ENCODE results near the gene FRMD4A. TPM values are rescaled to one million over a fixed set of nuclear protein-coding genes. Genes with fewer than 3 reads are reported as not detected.
"Not testable (repeated sequence)": the region's sequence is repeated elsewhere in the genome, so short reads cannot be mapped to it uniquely, and the experiment has no call there.

FRMD4A gene
- total RNA-seq, 1 donor from 2014 or later, result 23.0 TPM

DNA sequence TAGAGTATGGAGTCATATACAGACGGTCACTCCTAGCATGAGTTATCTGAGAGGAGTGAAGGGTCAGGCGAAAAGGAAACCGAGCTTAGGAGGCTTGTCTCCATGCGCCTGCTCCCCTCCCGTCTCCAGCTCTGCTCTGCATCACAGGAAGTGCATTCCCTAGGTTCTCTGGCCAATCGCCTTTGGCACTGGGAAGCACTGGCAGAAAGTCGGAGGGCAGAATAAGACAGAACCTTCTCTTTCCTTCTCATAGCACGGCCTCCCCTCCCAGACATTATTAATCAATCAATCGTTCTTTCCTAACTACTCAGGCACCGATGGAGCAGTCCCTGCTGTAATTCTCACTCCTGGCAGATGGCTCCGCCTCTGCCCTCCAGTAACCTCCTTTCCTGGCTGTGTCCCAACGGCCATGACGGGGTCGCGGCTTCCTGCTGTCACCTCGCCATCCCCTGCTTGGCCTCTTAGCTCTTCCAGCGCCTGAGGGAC lies 177.1 kb downstream of the FRMD4A start:
- DNase-seq (ENCODE audit: low read depth), result peak; percentile 21

DNA sequence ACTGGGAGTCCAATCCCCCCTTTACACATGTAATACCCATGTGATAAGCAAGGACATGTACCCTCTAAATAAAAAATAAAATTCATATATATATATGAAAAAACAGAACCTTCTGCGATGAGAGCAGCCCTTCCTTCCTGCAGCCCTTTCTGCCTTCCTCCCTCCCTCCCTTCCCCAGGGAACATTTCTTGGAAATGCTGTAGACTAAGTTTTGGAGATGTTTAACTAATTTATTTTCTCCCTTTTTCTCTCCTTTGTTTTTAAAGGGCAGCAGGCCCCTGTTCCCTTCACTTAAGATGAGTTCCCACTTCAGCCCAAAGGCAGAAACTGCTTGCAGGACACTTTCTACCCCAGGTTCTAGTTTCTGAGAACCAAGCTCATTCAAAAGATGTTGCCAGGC lies 179.2 kb downstream of the FRMD4A start:
- DNase-seq (ENCODE audit: low read depth), result no peak

- no peak for DNase-seq (ENCODE audit: low read depth)
Observed at GRCh38 chr10:14150526-14150925, 180.2 kb downstream of the FRMD4A start.

DNA sequence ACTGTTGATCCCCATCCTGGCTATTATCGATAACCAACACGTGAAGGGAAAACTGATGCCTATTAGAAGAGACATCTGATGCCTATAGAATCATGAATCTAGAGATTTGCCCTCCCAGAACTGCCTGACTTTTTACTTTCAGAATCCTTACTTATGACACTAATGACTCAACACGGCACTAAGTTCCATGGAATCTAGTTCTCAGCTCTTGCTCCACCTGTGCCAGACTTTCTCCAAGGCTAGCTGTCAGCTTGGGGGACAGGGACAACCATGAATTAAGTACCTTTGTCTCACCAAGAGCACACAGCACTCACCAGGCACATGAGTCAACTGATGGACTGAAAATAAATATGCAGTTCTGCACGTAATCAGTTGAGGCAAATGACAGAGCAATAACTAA lies 184.2 kb downstream of the FRMD4A start:
- peak; percentile 40 for DNase-seq (ENCODE audit: low read depth)

- peak; percentile 64 for DNase-seq (ENCODE audit: low read depth)
Observed at GRCh38 chr10:14146025-14146424, 184.7 kb downstream of the FRMD4A start.

DNA sequence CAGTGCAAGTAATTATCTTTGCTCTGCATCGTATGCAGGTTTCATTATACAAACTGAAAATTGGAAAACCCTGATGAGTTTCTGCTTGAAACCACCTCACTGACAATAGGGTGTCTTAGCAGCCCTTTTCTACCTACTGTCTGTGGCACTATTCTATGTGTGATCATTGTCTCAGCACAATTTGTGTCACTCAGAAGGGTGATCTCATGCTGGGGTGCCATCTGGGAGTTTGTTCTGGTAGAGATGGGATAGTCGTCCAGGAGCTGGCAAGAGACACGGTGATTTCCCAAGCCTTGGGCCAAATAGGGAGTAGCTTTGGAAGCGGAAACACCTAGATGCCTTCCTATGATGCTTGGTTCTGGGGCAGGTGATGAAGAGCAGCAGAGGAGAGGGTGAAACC lies 186.3 kb downstream of the FRMD4A start:
- no peak for DNase-seq (ENCODE audit: low read depth)

DNA sequence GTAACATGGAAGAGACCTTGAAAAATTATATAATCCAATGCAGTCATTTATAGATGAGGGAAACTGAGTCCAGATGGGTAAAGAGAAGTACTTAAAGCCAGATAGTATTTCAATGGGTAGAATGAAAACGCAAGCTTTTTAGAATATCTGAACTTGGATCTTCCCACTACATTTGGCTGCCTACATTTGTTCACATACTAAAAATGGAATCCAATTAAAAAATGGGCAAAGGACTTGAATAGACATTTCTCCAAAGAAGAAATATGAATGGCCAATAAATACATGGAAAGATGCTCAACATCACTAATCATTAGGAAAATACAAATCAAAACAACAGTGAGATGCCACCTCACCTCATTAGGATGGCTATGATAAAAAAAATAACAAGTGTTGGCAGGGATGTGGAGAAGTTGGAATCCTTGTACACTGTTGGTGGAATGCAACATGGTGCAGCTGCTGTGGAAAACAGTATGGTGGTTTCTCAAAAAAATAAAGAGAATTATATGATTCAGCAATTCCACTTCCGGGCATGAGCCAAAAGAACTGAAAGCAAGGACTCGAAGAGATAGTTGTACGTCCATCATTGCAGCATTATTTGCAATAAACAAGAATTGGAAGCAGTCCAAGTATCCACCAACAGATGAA lies 188.0 kb downstream of the FRMD4A start:
- DNase-seq (ENCODE audit: low read depth), result peak; percentile 50

DNA sequence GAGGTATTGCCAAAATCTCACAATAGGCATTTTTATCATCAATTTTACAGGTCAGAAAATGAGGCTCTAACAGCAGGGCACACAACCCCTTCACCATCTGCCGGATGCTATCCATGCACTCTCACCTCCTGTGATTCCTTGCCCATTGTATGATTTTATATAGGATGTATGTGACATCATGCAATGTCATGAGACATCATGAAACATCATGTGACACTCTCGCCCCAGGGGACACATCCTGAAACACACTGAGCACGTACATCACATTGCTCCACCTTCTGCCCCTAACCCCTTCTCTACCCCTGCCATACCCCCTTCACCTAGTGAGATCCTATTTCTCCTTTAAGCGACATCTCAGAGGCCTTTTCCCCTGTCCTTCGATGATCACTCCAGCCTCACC lies 189.4 kb downstream of the FRMD4A start:
- DNase-seq (ENCODE audit: low read depth), result no peak

GRCh38 chr10:14137391-14137790 lies 193.3 kb downstream of the FRMD4A start:
- no peak for DNase-seq (ENCODE audit: low read depth)

DNA sequence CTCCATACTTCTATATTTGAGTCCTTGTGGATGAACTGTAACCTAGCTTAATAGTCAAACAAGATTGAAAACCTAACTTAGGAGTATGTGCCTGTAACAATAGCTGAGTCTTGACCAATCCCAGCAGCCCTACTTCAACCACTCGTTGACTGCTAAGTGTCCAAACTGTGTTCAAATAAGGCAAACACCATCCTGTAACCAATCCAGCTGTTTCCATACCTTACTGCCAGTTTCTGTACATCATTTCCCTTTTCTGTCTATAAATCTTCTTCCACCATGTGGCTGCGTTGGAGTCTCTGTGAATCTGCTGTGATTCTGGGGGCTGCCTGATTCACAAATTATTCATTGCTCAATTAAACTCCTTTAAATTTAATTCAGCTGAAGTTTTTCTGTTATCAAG lies 195.5 kb downstream of the FRMD4A start:
- DNase-seq (ENCODE audit: low read depth), result not testable (repeated sequence)

- no peak for DNase-seq (ENCODE audit: low read depth)
Observed at GRCh38 chr10:14134275-14134674, 196.4 kb downstream of the FRMD4A start.

- no peak for DNase-seq (ENCODE audit: low read depth)
Observed at GRCh38 chr10:14131261-14131960, 199.3 kb downstream of the FRMD4A start.

DNA sequence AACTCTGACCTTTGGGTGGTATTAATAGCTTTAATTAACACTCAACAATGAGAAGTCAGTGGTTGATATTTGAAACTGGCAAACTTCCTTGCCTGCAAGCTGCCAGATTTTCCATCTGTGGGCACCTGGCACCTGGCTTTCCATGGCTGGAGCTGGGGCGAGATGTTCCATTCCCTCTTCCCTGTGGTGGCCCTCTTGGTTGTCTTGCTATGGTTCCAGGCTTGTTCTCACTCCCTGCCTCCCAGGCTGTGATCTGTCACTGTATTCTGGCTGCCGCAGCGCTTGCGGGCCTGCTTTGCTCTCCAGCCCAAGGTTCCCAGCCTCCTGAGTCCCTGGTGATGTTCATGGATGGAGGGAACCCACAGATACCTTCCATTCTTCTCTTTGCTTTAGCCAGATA lies 201.0 kb downstream of the FRMD4A start:
- no peak for DNase-seq (ENCODE audit: low read depth)

DNA sequence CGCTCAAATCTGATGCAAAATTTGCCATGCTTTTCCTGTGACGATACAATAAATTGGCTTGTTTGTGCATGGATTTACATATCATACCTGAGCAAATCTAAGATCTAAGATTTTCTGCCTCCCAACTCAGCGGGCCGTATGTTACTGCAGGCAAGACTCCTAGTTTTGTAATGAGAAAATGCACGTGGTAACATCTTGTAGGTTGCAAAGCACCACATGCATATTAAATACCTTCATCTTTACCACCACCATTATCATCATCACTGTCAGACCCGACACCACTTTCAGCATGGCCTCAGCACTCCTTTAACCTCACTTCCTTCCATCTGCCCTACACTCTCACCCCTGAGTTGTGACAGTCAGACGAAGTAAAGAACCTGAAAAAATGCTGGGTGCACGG lies 202.2 kb downstream of the FRMD4A start:
- DNase-seq (ENCODE audit: low read depth), result no peak

DNA sequence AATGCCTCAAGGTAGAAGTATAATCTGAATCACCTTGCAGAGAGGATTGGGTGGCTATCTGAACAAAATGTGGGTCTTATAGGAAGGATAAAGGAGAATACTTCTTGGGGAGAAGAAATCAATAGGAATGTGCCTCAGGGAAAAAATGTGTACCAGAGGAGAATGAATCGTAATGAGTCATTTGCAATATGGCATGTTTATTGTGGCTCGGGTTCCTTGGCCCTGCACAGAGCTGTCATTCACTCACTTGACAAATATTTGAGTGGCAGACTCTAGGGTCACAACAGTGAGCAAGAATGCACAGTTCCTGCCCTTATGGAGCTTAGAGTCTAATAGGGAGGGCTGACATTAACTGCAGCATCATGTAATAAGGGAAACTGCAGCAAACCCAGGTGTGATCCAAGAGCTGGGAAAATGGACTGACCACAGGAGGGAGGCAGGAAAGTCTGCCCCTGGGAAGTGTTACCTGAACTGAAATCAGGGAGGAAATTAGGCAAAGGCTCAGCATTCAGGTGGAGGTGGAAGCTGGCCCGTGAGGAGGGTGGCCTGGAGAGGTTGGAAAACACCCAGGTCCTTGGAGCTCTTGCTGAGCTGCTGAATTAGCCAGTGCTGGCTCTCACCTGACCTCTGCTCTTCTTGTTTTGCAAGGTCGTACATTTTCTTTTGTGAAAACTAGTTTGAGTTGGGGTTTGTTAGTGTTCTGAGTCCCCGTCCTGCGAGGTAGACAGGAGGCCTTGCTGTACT lies 203.9 kb downstream of the FRMD4A start:
- no peak for DNase-seq (ENCODE audit: low read depth)

DNA sequence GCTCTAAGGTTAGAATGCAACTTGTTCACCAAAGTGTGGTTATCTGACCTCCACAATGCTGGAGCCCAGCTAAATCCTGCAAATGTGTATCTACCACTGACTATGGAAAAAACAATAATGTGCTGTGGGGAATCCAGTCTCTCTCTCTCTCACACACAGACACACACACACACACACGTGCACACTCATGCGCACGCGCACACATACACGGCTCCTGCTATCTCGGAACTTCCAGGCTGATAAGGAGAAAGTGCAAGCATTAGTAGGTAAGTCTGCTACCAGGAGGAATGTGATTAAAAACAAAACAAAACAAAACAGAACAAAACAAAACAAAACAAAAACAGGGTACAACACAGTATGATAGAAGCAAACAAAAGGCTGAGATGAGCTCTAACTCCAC lies 205.2 kb downstream of the FRMD4A start:
- no peak for DNase-seq (ENCODE audit: low read depth)

GRCh38 chr10:14124941-14125340 lies 205.8 kb downstream of the FRMD4A start:
- no peak for DNase-seq (ENCODE audit: low read depth)

GRCh38 chr10:14123139-14123538 lies 207.6 kb downstream of the FRMD4A start:
- peak; percentile 17 for DNase-seq (ENCODE audit: low read depth)

DNA sequence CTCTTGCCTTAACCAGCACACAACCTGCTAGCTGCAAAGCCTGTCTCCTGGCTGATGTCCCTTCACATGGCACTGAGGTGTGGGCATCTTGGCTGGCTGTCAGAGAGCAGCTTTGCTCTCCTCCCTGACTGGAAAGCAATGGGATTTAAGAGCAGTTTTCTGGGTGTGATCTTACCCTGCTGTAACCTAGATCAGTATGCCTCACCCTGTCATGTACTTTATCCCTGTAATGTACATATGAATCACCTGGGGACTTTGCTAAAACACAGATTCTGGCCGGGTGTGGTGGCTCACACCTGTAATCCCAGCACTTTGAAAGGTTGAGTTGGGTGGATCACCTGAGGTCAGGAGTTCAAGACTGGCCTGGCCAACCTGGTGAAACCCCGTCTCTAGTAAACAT lies 209.9 kb downstream of the FRMD4A start:
- DNase-seq (ENCODE audit: low read depth), result no peak

DNA sequence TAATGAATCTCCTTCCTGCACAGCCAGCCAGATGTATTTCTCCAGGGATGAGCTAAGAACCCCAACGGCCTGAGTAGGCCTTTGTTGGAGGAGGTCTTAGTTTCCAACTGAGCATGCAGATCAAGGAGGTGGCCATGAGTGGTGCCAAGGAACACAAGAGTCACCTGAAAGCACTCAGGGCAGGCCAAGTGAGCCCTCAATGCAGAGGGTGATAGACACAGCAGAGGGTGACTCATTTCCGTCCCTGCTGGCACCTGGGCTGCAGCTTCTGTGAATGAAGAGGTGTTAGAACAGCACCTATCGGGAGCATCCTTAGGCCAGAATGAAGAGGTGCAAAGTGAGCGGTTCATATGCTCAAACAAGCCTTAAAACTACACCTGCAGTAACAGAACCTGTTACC lies 211.8 kb downstream of the FRMD4A start:
- no peak for DNase-seq (ENCODE audit: low read depth)

GRCh38 chr10:14116837-14117236 lies 213.9 kb downstream of the FRMD4A start:
- no peak for DNase-seq (ENCODE audit: low read depth)

GRCh38 chr10:14116021-14116420 lies 214.7 kb downstream of the FRMD4A start:
- DNase-seq (ENCODE audit: low read depth), result no peak
